HL-60 (cell line): Measurements from ENCODE around the gene LAMA4.

Source experiments
- DNase-seq, 2 experiments: peaks; one replicate each; pipeline ENCODE4 v3.0.0-alpha.2; 2010 to 2020; ENCODE audit warnings: low read depth in 1 of 2, low spot score in 1 of 2
- H3K27ac ChIP-seq: fragments of 250-450 bp; sonication (Bioruptor Pico); replicated peaks from 2 replicates; pipeline ENCODE4 v1.5.1; 2020; ENCODE audit warnings: mild to moderate bottlenecking, moderate library complexity
- H3K27me3 ChIP-seq: fragments of 250-450 bp; sonication (Bioruptor Pico); 2 replicates; pipeline ENCODE4 v1.5.1; 2021; ENCODE audit warnings: mild to moderate bottlenecking, moderate library complexity; ENCODE audit not compliant: insufficient read depth, poor library complexity, severe bottlenecking
- H3K4me3 ChIP-seq: replicated peaks from 2 replicates; pipeline ENCODE4 v1.5.1; 2011; ENCODE audit warnings: mild to moderate bottlenecking, control low read depth, low read length; ENCODE audit not compliant: insufficient read depth
- GABPA ChIP-seq: IDR thresholded peaks from 2 replicates; pipeline ENCODE4 v1.6.1; 2012; ENCODE audit warnings: low read depth
- POLR2AphosphoS5 ChIP-seq: IDR thresholded peaks from 2 replicates; pipeline ENCODE4 v1.6.1; 2012; ENCODE audit warnings: low read depth
- REST ChIP-seq: IDR thresholded peaks from 2 replicates; pipeline ENCODE4 v1.6.1; 2012; ENCODE audit warnings: low read depth; ENCODE audit not compliant: insufficient replicate concordance
- SPI1 ChIP-seq: IDR thresholded peaks from 2 replicates; pipeline ENCODE4 v1.6.1; 2012; ENCODE audit warnings: low read depth, mild to moderate bottlenecking, borderline replicate concordance
- TF ChIP-seq, protein P1 (sequence below): IDR thresholded peaks from one replicate; pipeline ENCODE4 v1.5.1; 2011; ENCODE audit warnings: low read length, control low read depth, inconsistent platforms; ENCODE audit not compliant: insufficient read depth

The LAMA4 gene

GRCh38 chr6:112288475-112288874 lies 34.1 kb upstream of the LAMA4 start:
- no peak for DNase-seq
- no peak overlapping the region for H3K4me3 ChIP-seq
- no peaks in the 10 kb centered on the region for H3K27me3 ChIP-seq
- TF ChIP-seq POLR2AphosphoS5: no peak
- TF ChIP-seq SPI1: no peak
- TF ChIP-seq REST: no peak
- TF ChIP-seq GABPA: no peak
- TF ChIP-seq, protein P1, sequence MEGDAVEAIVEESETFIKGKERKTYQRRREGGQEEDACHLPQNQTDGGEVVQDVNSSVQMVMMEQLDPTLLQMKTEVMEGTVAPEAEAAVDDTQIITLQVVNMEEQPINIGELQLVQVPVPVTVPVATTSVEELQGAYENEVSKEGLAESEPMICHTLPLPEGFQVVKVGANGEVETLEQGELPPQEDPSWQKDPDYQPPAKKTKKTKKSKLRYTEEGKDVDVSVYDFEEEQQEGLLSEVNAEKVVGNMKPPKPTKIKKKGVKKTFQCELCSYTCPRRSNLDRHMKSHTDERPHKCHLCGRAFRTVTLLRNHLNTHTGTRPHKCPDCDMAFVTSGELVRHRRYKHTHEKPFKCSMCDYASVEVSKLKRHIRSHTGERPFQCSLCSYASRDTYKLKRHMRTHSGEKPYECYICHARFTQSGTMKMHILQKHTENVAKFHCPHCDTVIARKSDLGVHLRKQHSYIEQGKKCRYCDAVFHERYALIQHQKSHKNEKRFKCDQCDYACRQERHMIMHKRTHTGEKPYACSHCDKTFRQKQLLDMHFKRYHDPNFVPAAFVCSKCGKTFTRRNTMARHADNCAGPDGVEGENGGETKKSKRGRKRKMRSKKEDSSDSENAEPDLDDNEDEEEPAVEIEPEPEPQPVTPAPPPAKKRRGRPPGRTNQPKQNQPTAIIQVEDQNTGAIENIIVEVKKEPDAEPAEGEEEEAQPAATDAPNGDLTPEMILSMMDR: no peak
- H3K27ac ChIP-seq: no peak overlapping the region

- H3K27me3 ChIP-seq: no peaks in the 10 kb centered on the region
- DNase-seq: no peak
- H3K27ac ChIP-seq: no peak overlapping the region
- H3K4me3 ChIP-seq: no peak overlapping the region
- TF ChIP-seq REST: no peak
- TF ChIP-seq GABPA: no peak
- no peak for TF ChIP-seq POLR2AphosphoS5
- no peak for TF ChIP-seq SPI1
- TF ChIP-seq, protein P1: no peak
Observed at GRCh38 chr6:112287577-112288225, 33.3 kb upstream of the LAMA4 start.

GRCh38 chr6:112286500-112287144 lies 32.3 kb upstream of the LAMA4 start:
- TF ChIP-seq GABPA (no peak), SPI1 (no peak), POLR2AphosphoS5 (no peak), REST (no peak)
- TF ChIP-seq, protein P1: no peak
- no peaks in the 10 kb centered on the region for H3K27me3 ChIP-seq
- no peak for DNase-seq

More at GRCh38 chr6:112286500-112287144, 32.3 kb upstream of the LAMA4 start:
- Histone ChIP-seq H3K27ac (no peak overlapping the region), H3K4me3 (no peak overlapping the region)
